Cardiac muscle cell (in vitro differentiated cells and primary cell): ENCODE measurements around the gene CIP2A. TPM values are rescaled to one million over a fixed set of nuclear protein-coding genes. Genes with fewer than 3 reads are reported as not detected.

Source experiments
- DNase-seq, 2 donors: peaks; one replicate each; pipeline versions ENCODE4 v3.0.0 to v3.0.0-alpha.2; 2010 to 2017; ENCODE audit warnings: low read depth in 1 of 2, low spot score in 1 of 2
- H3K27ac ChIP-seq: fragments of 200-600 bp; sonication (generic); 2 replicates; pipeline ENCODE4 v1.5.1; 2016
- H3K27me3 ChIP-seq: fragments of 200-600 bp; sonication (generic); 2 replicates; pipeline ENCODE4 v1.6.0; 2016; ENCODE audit warnings: control low read depth
- H3K36me3 ChIP-seq: fragments of 200-600 bp; sonication (generic); 2 replicates; pipeline ENCODE4 v1.5.1; 2016; ENCODE audit warnings: control low read depth
- H3K4me1 ChIP-seq: fragments of 200-600 bp; sonication (generic); 2 replicates; pipeline ENCODE4 v1.8.1; 2017; ENCODE audit warnings: low read depth, mild to moderate bottlenecking, mixed run types
- H3K4me3 ChIP-seq: fragments of 200-600 bp; sonication (generic); 2 replicates; pipeline ENCODE4 v1.5.1; 2016; ENCODE audit warnings: mild to moderate bottlenecking
- H3K9me3 ChIP-seq: fragments of 200-600 bp; sonication (generic); 2 replicates; pipeline ENCODE4 v1.5.1; 2017; ENCODE audit warnings: low read depth, mild to moderate bottlenecking, control low read depth
- CTCF ChIP-seq: IDR thresholded peaks from 2 replicates; pipeline ENCODE4 v1.5.1; 2012; ENCODE audit warnings: low read depth, mild to moderate bottlenecking, low read length
- polyA plus RNA-seq: library from polyadenylated mRNA; unstranded; fragments of >200 nt; fragmentation: Nextera tagmentation; extraction: Ambion mirVana; gene quantifications from 2 replicates; pipeline ENCODE4 v1.2.1, GENCODE V29; 2016
- total RNA-seq: library from RNA; depleted of rRNA; stranded (reverse); fragments of >200 nt; gene quantifications from 2 replicates; pipeline ENCODE4 v1.2.3, GENCODE V29; 2016

CIP2A gene
- total and polyA plus RNA-seq, 2 experiments from 2014 or later: 8.1 to 12.2 TPM

GRCh38 chr3:108525256-108525655 lies 64.0 kb downstream of the CIP2A start:
- Histone ChIP-seq H3K4me1 (no peaks in the 10 kb centered on the region), H3K4me3 (no peak overlapping the region), H3K36me3 (no peaks in the 10 kb centered on the region), H3K27ac (no peak overlapping the region), H3K27me3 (no peaks in the 10 kb centered on the region), H3K9me3 (no peaks in the 10 kb centered on the region)
- TF ChIP-seq CTCF: no peak
- no peak for DNase-seq

DNA sequence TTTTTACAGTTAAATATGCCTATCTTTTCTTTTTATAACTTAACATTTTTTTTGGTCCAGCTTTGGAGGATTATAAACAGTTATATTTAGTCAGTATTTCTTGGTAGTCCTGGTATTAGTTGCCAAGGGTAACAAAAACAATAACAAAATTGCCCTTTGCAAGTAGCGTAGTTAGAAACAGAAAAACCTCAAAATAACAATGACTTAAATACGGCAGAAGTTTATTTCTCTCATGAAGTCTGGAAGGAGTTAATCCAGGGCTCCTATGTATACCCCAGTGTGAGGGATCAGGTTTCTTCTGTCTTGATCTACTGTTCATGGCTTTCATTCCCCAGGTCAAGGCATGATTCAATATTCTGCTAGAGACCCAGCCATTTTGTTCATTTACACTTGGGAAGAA lies 64.7 kb downstream of the CIP2A start:
- H3K27ac ChIP-seq: no peak overlapping the region
- H3K4me1 ChIP-seq: no peaks in the 10 kb centered on the region
- TF ChIP-seq CTCF: no peak
- H3K4me3 ChIP-seq: no peak overlapping the region
- DNase-seq: peak in 1 of 2 donors; percentile 5
- no peaks in the 10 kb centered on the region for H3K27me3 ChIP-seq
- H3K9me3 ChIP-seq: no peaks in the 10 kb centered on the region
- no peaks in the 10 kb centered on the region for H3K36me3 ChIP-seq

DNA sequence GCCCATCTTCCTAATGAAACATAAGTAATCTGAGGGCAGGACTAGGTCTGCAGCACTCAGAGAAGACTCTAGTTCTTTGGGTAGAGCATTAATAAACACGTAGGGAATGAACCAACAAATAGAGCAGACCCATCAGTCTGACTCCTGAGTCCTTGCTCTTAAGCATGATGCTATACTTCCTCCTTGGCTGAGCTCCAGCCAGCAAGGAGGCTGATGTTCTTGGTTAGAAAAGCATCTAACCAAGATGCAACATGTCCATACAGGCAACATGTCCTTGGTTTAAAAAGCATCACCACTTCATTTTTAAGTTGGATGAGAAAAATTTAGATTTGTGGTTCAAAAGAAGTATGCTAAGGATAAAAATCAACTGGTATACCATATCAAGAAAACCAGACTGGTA lies 70.3 kb downstream of the CIP2A start:
- no peak for TF ChIP-seq CTCF

GRCh38 chr3:108516881-108517280 lies 72.4 kb downstream of the CIP2A start:
- Histone ChIP-seq H3K27ac (no peak overlapping the region), H3K9me3 (no peaks in the 10 kb centered on the region), H3K4me3 (no peak overlapping the region), H3K36me3 (no peaks in the 10 kb centered on the region), H3K4me1 (no peaks in the 10 kb centered on the region), H3K27me3 (no peaks in the 10 kb centered on the region)
- DNase-seq: no peak
- no peak for TF ChIP-seq CTCF

More for the DNA sequence above, 70.3 kb downstream of the CIP2A start:
- no peak overlapping the region for H3K27ac ChIP-seq
- no peak overlapping the region for H3K4me3 ChIP-seq
- H3K36me3 ChIP-seq: no peaks in the 10 kb centered on the region
- H3K4me1 ChIP-seq: no peaks in the 10 kb centered on the region
- no peaks in the 10 kb centered on the region for H3K27me3 ChIP-seq
- no peaks in the 10 kb centered on the region for H3K9me3 ChIP-seq
- DNase-seq: peak in 1 of 2 donors; percentile 10

GRCh38 chr3:108513961-108514360 lies 75.3 kb downstream of the CIP2A start:
- Histone ChIP-seq H3K27ac (no peak overlapping the region), H3K36me3 (no peaks in the 10 kb centered on the region), H3K27me3 (no peaks in the 10 kb centered on the region), H3K4me3 (no peak overlapping the region), H3K9me3 (no peaks in the 10 kb centered on the region), H3K4me1 (peaks cover 5% of the 10 kb centered on the region)
- DNase-seq: peak in 1 of 2 donors; percentile 23
- no peak for TF ChIP-seq CTCF

- no peaks in the 10 kb centered on the region for H3K27me3 ChIP-seq
- H3K4me1 ChIP-seq: peaks cover 5% of the 10 kb centered on the region
- H3K36me3 ChIP-seq: no peaks in the 10 kb centered on the region
- no peak for DNase-seq
- H3K27ac ChIP-seq: no peak overlapping the region
- no peaks in the 10 kb centered on the region for H3K9me3 ChIP-seq
- no peak overlapping the region for H3K4me3 ChIP-seq
- TF ChIP-seq CTCF: no peak
Measured at GRCh38 chr3:108512671-108513070, 76.6 kb downstream of the CIP2A start.
